ENCODE data around the gene TWIST2. TPM values are rescaled to one million over a fixed set of nuclear protein-coding genes. Genes with fewer than 3 reads are reported as not detected.

TWIST2 gene
- total RNA-seq, 2 experiments from 2014 or later, result not detected

GRCh38 chr2:238822955-238823354 is 24.9 kb upstream of the TWIST2 start:
- Histone ChIP-seq H3K4me3 (ENCODE audit: low read length) (no peak overlapping the region), H3K36me3 (ENCODE audit: insufficient read depth, low read length) (no peaks in the 10 kb centered on the region), H3K27ac (ENCODE audit: low read depth in 1 of 2, low read length in 2 of 2) (no peak overlapping the region), H3K4me1 (ENCODE audit: insufficient read depth, low read length) (no peaks in the 10 kb centered on the region), H3K9me3 (ENCODE audit: control insufficient read depth in 1 of 2, insufficient read depth in 1 of 2, low read length in 2 of 2) (peaks cover 4 to 11% of the 10 kb centered on the region in 2 experiments), H3K27me3 (ENCODE audit: control insufficient read depth in 1 of 2, insufficient read depth in 2 of 2, low read length in 2 of 2) (peaks cover 7 to 23% of the 10 kb centered on the region in 2 experiments)
- no peaks in the 10 kb centered on the region for H3K36me3 Mint-ChIP-seq (ENCODE audit: low read depth)
- ChIA-PET CTCF (no interaction called here), POLR2A (no interaction called here)
- DNase-seq (no peak), ATAC-seq (ENCODE audit: poor library complexity) (no peak)
- no peak for TF ChIP-seq CTCF (IDR thresholded peaks at IDR 0.05)
- intact Hi-C loops (cut with DNase I, micrococcal nuclease), result no loop called here
- peaks cover 67% of the 10 kb centered on the region for H3K27me3 Mint-ChIP-seq
- no peak overlapping the region for H3K4me3 Mint-ChIP-seq
- no peak overlapping the region for H3K27ac Mint-ChIP-seq
- H3K9me3 Mint-ChIP-seq, result peaks cover 4% of the 10 kb centered on the region
- no peaks in the 10 kb centered on the region for H3K4me1 Mint-ChIP-seq (ENCODE audit: low read depth)

- Histone ChIP-seq H3K36me3 (ENCODE audit: insufficient read depth, low read length) (no peaks in the 10 kb centered on the region), H3K4me3 (ENCODE audit: low read length) (no peak overlapping the region), H3K9me3 (ENCODE audit: control insufficient read depth in 1 of 2, insufficient read depth in 1 of 2, low read length in 2 of 2) (no peaks in the 10 kb centered on the region), H3K27ac (ENCODE audit: low read depth in 1 of 2, low read length in 2 of 2) (no peak overlapping the region), H3K4me1 (ENCODE audit: insufficient read depth, low read length) (no peaks in the 10 kb centered on the region), H3K27me3 (ENCODE audit: control insufficient read depth in 1 of 2, insufficient read depth in 2 of 2, low read length in 2 of 2) (peaks cover 9 to 15% of the 10 kb centered on the region in 2 experiments)
- Mint-ChIP-seq H3K4me1 (ENCODE audit: low read depth) (no peaks in the 10 kb centered on the region), H3K27ac (no peak overlapping the region), H3K9me3 (no peaks in the 10 kb centered on the region), H3K27me3 (peaks cover 58% of the 10 kb centered on the region), H3K4me3 (no peak overlapping the region), H3K36me3 (ENCODE audit: low read depth) (no peaks in the 10 kb centered on the region)
- CTCF ChIA-PET, result no interaction called here
- ATAC-seq (ENCODE audit: poor library complexity) (no peak), DNase-seq (no peak)
- POLR2A ChIA-PET, result no interaction called here
- intact Hi-C loops (cut with DNase I, micrococcal nuclease), result no loop called here
- no peak for TF ChIP-seq CTCF (IDR thresholded peaks at IDR 0.05)
Observed at GRCh38 chr2:238831177-238831576, 16.7 kb upstream of the TWIST2 start.

- DNase-seq (no peak), ATAC-seq (ENCODE audit: poor library complexity) (no peak)
- intact Hi-C loops (cut with DNase I, micrococcal nuclease), result no loop called here
- H3K9me3 ChIP-seq (ENCODE audit: control insufficient read depth in 1 of 2, insufficient read depth in 1 of 2, low read length in 2 of 2), result no peaks in the 10 kb centered on the region
- H3K36me3 Mint-ChIP-seq (ENCODE audit: low read depth), result no peaks in the 10 kb centered on the region
- H3K4me1 Mint-ChIP-seq (ENCODE audit: low read depth), result no peaks in the 10 kb centered on the region
- H3K27ac Mint-ChIP-seq, result no peak overlapping the region
- H3K36me3 ChIP-seq (ENCODE audit: insufficient read depth, low read length), result no peaks in the 10 kb centered on the region
- H3K27me3 Mint-ChIP-seq, result peaks cover 80% of the 10 kb centered on the region
- TF ChIP-seq CTCF (IDR thresholded peaks at IDR 0.05), result no peak
- H3K27ac ChIP-seq (ENCODE audit: low read depth in 1 of 2, low read length in 2 of 2), result no peak overlapping the region
- H3K27me3 ChIP-seq (ENCODE audit: control insufficient read depth in 1 of 2, insufficient read depth in 2 of 2, low read length in 2 of 2), result peaks cover 9 to 15% of the 10 kb centered on the region in 2 experiments
- no peaks in the 10 kb centered on the region for H3K9me3 Mint-ChIP-seq
- no peak overlapping the region for H3K4me3 Mint-ChIP-seq
- no peaks in the 10 kb centered on the region for H3K4me1 ChIP-seq (ENCODE audit: insufficient read depth, low read length)
- ChIA-PET POLR2A (no interaction called here), CTCF (no interaction called here)
- no peak overlapping the region for H3K4me3 ChIP-seq (ENCODE audit: low read length)
Observed at GRCh38 chr2:238834982-238835381, 12.9 kb upstream of the TWIST2 start.
